Osteocyte (in vitro differentiated cells): ENCODE data around the gene TRIM47. TPM values are rescaled to one million over a fixed set of nuclear protein-coding genes. Genes with fewer than 3 reads are reported as not detected.

Experiments used
- DNase-seq: peaks from one replicate; pipeline ENCODE4 v3.0.0; 2021; ENCODE audit warnings: mixed read lengths; ENCODE audit not compliant: unreplicated experiment; ENCODE audit errors: extremely low spot score
- H3K27ac Mint-ChIP-seq: one replicate; pipeline ENCODE4 v1.8.0; 2021; ENCODE audit warnings: mild to moderate bottlenecking, mixed read lengths; ENCODE audit not compliant: unreplicated experiment
- H3K27me3 Mint-ChIP-seq: one replicate; pipeline ENCODE4 v1.8.0; 2021; ENCODE audit warnings: mixed read lengths; ENCODE audit not compliant: unreplicated experiment
- H3K36me3 Mint-ChIP-seq: one replicate; pipeline ENCODE4 v1.8.0; 2021; ENCODE audit warnings: mixed read lengths; ENCODE audit not compliant: unreplicated experiment
- H3K4me1 Mint-ChIP-seq: one replicate; pipeline ENCODE4 v1.8.0; 2021; ENCODE audit warnings: mixed read lengths; ENCODE audit not compliant: unreplicated experiment
- H3K4me3 Mint-ChIP-seq: one replicate; pipeline ENCODE4 v1.8.0; 2021; ENCODE audit warnings: mild to moderate bottlenecking, moderate library complexity, mixed read lengths; ENCODE audit not compliant: unreplicated experiment
- H3K9me3 Mint-ChIP-seq: one replicate; pipeline ENCODE4 v1.8.0; 2021; ENCODE audit warnings: mixed read lengths; ENCODE audit not compliant: unreplicated experiment
- CTCF ChIP-seq: fragments of 200-600 bp; sonication (generic); IDR thresholded peaks from 2 replicates; pipeline ENCODE4 v1.5.0; 2021; ENCODE audit warnings: antibody characterized with exemption, mild to moderate bottlenecking, moderate library complexity
- total RNA-seq: library from RNA; stranded (reverse); gene quantifications from 2 replicates; pipeline ENCODE4 v1.2.1, GENCODE V29; 2021

Gene TRIM47
- total RNA-seq, 1 donor from 2014 or later, result 33.3 TPM

GRCh38 chr17:75832164-75832651, 46.2 kb downstream of the TRIM47 start:
- no peak overlapping the region for H3K4me3 Mint-ChIP-seq
- H3K27ac Mint-ChIP-seq, result no peak overlapping the region
- no peaks in the 10 kb centered on the region for H3K9me3 Mint-ChIP-seq
- H3K4me1 Mint-ChIP-seq, result peaks cover 11% of the 10 kb centered on the region
- TF ChIP-seq CTCF, result no peak
- no peak for DNase-seq
- no peaks in the 10 kb centered on the region for H3K27me3 Mint-ChIP-seq
- H3K36me3 Mint-ChIP-seq, result no peaks in the 10 kb centered on the region

GRCh38 chr17:75831032-75831571, 47.3 kb downstream of the TRIM47 start:
- Mint-ChIP-seq H3K27ac (no peak overlapping the region), H3K9me3 (no peaks in the 10 kb centered on the region), H3K4me1 (peaks cover 17% of the 10 kb centered on the region), H3K27me3 (no peaks in the 10 kb centered on the region), H3K36me3 (no peaks in the 10 kb centered on the region), H3K4me3 (no peak overlapping the region)
- no peak for TF ChIP-seq CTCF
- DNase-seq, result no peak

GRCh38 chr17:75830164-75831031, 48.0 kb downstream of the TRIM47 start:
- Mint-ChIP-seq H3K4me3 (no peak overlapping the region), H3K36me3 (peaks cover 2% of the 10 kb centered on the region), H3K27ac (no peak overlapping the region), H3K27me3 (no peaks in the 10 kb centered on the region), H3K4me1 (peaks cover 18% of the 10 kb centered on the region), H3K9me3 (no peaks in the 10 kb centered on the region)
- DNase-seq, result no peak
- peak; percentile 53 for TF ChIP-seq CTCF

- Mint-ChIP-seq H3K36me3 (peaks cover 3% of the 10 kb centered on the region), H3K9me3 (no peaks in the 10 kb centered on the region), H3K4me1 (peaks cover 20% of the 10 kb centered on the region), H3K27me3 (no peaks in the 10 kb centered on the region), H3K4me3 (no peak overlapping the region), H3K27ac (no peak overlapping the region)
- TF ChIP-seq CTCF, result no peak
- DNase-seq, result no peak
Observed at GRCh38 chr17:75829747-75830146, 48.6 kb downstream of the TRIM47 start.

- TF ChIP-seq CTCF, result no peak
- H3K27ac Mint-ChIP-seq, result no peak overlapping the region
- no peak overlapping the region for H3K4me3 Mint-ChIP-seq
- peaks cover 3% of the 10 kb centered on the region for H3K36me3 Mint-ChIP-seq
- DNase-seq, result no peak
- H3K9me3 Mint-ChIP-seq, result no peaks in the 10 kb centered on the region
- H3K4me1 Mint-ChIP-seq, result peaks cover 24% of the 10 kb centered on the region
- H3K27me3 Mint-ChIP-seq, result no peaks in the 10 kb centered on the region
Observed at GRCh38 chr17:75828741-75829140, 49.6 kb downstream of the TRIM47 start.
